GM18861 (cell line): ENCODE results near the gene CCDC97.
"Not testable (repeated sequence)": the region's sequence is repeated elsewhere in the genome, so short reads cannot be mapped to it uniquely, and the experiment has no call there.

Source experiments
- ATAC-seq: cut with Tn5 transposase; IDR thresholded peaks from one replicate; pipeline ENCODE4 v1.9.1; 2021; ENCODE audit not compliant: unreplicated experiment

CCDC97 gene

DNA sequence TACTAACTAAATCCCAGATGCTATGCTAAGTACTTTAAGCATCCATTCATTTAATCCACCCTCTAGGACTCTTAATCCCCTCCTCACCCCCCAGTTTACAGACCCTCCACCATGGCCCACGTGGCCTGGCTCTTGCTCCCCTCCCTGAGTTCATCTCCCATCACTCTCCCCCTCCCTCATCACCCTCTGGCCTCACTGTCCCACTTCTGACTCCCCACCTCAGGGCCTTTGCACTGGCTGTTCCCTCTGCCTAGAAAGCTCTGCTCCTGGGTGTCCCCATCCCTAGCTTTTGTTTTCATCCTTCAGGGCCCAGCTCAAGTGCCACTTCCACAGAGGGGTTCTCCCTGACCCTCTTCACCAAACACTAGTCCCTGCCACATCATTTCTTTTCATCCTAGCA is 49.8 kb downstream of the CCDC97 start:
- ATAC-seq = no peak

DNA sequence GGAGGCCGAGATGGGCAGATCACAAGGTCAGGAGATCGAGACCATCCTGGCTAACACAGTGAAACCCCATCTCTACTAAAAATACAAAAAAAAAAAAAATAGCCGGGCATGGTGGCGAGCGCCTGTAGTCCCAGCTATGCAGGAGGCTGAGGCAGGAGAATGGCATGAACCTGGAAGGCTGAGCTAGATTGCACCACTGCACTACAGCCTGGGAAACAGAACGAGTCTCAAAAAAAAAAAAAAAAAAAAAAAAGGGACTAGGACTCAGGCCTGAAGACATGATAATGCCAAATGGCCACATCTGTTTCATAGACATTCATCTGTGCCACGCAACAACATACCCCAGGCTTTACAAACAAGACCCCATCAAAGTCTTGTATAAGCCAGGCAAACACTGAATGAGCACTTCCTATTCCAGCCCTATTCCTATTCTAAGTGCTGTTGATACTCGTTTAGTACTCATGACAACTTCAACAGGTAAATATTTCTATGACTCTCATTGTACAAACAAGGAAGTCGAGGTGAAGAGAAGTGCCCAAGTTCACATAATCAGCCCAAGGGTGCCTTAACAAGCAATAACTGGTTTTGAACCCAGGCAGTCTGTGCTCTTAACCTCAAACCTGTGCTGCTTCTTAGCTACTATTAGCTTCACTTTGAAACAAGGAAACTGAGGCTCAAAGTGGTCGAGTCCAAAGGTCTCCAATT is 52.3 kb downstream of the CCDC97 start:
- no peak for ATAC-seq

GRCh38 chr19:41363371-41363752 is 53.4 kb downstream of the CCDC97 start:
- no peak for ATAC-seq

- peak; percentile 55 for ATAC-seq
Measured at GRCh38 chr19:41363753-41364523, 54.0 kb downstream of the CCDC97 start, which contains the start of gene B9D2. B9D2 (minus strand) TSS chr19:41364149; CDS start chr19:41363519, 630 bp downstream.

GRCh38 chr19:41364524-41365391 is 54.8 kb downstream of the CCDC97 start:
- ATAC-seq = no peak

GRCh38 chr19:41366089-41366488 is 56.1 kb downstream of the CCDC97 start:
- ATAC-seq = no peak

DNA sequence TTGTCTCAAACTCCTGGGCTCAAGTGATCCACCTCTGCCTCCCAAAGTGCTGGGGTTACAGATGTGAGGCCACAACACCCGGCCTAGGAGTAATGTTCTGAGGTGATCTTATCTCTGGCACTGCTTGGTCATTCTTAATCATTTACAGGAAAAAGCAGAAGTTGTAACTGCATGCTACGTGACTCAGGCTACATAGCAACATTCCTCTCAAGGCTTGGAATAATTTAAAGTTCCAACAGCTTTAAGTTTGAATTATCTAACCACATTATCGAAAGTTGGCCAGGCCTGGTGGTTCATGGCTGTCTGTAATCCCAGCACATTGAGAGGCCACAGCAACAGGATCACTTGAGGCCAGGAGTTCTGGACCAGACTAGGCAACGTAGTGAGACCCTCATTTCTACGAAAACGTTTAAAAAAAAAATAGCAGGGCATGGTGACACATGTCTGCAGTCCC is 57.9 kb downstream of the CCDC97 start:
- ATAC-seq = peak; percentile 51

DNA sequence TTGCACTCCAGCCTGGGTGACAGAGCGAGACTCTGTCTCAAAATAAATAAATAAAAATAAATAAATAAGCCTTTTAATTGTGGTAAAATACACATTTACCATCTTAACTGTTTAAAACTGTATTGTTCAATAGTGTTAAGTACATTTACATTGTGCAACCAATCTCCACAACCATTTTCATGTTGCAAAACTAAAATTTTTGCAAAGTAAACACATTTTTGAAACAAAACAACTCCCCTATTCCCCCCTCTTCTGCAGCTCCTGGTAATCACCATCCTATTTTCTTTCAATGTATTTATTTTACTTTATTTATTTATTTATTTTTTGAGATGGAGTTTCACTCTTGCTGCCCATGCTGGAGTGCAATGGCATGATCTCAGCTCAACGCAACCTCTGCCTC is 59.8 kb downstream of the CCDC97 start:
- no peak for ATAC-seq

GRCh38 chr19:41371119-41371518 is 61.1 kb downstream of the CCDC97 start:
- ATAC-seq = not testable (repeated sequence)

DNA sequence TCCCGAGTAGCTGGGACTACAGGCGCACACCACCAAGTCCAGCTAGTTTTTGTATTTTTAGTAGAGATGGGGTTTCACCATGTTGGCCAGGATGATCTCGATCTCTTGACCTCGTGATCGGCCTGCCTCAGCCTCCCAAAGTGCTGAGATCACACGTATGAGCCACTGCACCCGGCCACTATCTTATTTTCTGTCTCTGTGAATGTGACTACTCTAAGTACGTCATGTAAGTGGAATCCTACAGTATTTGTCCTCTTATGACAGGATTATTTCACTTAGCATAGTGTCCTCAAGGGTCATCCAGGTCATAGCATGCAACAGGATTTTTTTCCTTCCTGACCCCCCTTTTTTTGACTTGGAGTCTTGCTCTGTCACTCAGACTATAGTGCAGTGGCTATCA is 61.6 kb downstream of the CCDC97 start:
- no peak for ATAC-seq

DNA sequence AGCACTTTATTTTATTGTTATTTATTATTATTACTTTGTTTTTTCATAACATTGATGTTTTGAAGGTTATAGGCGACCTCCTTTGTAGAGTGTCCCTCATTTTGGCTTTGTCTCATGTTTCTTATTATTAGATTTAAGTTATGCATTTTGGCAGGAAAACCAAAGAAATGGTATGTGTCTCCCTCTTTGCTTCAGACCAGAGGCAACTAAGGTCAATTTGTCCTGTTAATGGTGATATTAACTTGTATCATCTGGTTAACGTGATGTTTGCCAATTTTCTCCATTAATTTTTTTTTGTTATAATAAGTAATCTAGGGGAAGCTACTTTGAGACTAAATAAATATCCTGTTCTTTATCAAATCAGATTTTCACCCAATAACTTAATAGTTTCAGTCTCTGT is 62.5 kb downstream of the CCDC97 start:
- no peak for ATAC-seq

DNA sequence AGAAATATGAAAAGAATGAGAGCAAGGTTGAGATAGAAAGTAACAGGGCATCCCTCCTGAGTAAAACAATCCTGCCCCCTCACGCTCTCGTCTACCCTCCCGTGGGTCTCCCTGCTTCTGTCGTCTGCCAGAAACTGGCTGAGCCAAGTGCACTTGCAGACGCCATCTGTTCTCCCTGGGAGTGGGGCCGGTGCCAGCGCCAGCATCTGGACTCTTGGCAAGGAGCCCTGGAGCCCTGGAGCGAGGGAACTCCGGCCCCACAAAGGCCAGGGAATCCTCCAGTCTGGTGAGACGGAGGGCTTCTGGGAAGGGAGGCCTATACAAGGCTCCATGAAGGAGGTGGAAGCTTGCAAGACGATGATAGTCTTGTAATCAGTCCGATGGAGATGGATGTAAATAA is 64.0 kb downstream of the CCDC97 start:
- ATAC-seq = no peak
